ENCODE measurements around the gene GAPT. TPM values are rescaled to one million over a fixed set of nuclear protein-coding genes. Genes with fewer than 3 reads are reported as not detected.
A peak's percentile ranks its signal among the peaks of the same experiment; 100 is the strongest.

Gene GAPT
- total RNA-seq, 1 experiment from 2014 or later, result not detected

GRCh38 chr5:58458743-58459145 is 32.5 kb upstream of the GAPT start:
- H3K9me2 ChIP-seq (ENCODE audit: insufficient read depth), result no peaks in the 10 kb centered on the region
- CTCF ChIA-PET, result interaction anchor here (0.5 kb wide), 1 partner anchor 273 kb away, joined by 3 read pairs; no protein-coding TSS in a partner anchor
- H3K27ac ChIP-seq, result peak overlapping the region; percentile 96
- DNase-seq, result peak in 1 of 2 experiments; percentile 84
- BruUV-seq (replicated peaks), result no TSS peak
- peaks cover 61% of the 10 kb centered on the region for H3K79me2 ChIP-seq (ENCODE audit: low read depth)
- TF ChIP-seq CTCF (conservative IDR thresholded peaks at IDR 0.05), result no peak
- TF ChIP-seq EZH2 (IDR thresholded peaks at IDR 0.05; ENCODE audit: low read depth), result no peak
- H3F3A ChIP-seq (ENCODE audit: insufficient read depth, low read depth), result peaks cover 60% of the 10 kb centered on the region
- H4K20me1 ChIP-seq (ENCODE audit: insufficient read depth), result peaks cover 51% of the 10 kb centered on the region
- peaks cover 35% of the 10 kb centered on the region for H3K4me1 ChIP-seq (replicated peaks; ENCODE audit: insufficient read depth)
- intact Hi-C loops (cut with micrococcal nuclease; ENCODE audit: unreplicated experiment), result no loop called here
- peak overlapping the region; percentile 90 for H3K4me3 ChIP-seq
- peak overlapping the region; percentile 92 for H3K4me2 ChIP-seq
- H2AFZ ChIP-seq, result no peak overlapping the region
- POLR2A ChIA-PET (ENCODE audit: unreplicated experiment), result interaction anchor here (0.6 to 1.6 kb wide), 9 partner anchors 199 to 1131 kb away, joined by 4 to 17 read pairs (median 8); no protein-coding TSS in a partner anchor
- H3K9me3 ChIP-seq (ENCODE audit: insufficient read depth, low read depth), result no peaks in the 10 kb centered on the region
- H3K36me3 ChIP-seq (ENCODE audit: low read depth), result peaks cover 55% of the 10 kb centered on the region
- no peaks in the 10 kb centered on the region for H3K27me3 ChIP-seq (ENCODE audit: insufficient read depth, low read depth)

DNA sequence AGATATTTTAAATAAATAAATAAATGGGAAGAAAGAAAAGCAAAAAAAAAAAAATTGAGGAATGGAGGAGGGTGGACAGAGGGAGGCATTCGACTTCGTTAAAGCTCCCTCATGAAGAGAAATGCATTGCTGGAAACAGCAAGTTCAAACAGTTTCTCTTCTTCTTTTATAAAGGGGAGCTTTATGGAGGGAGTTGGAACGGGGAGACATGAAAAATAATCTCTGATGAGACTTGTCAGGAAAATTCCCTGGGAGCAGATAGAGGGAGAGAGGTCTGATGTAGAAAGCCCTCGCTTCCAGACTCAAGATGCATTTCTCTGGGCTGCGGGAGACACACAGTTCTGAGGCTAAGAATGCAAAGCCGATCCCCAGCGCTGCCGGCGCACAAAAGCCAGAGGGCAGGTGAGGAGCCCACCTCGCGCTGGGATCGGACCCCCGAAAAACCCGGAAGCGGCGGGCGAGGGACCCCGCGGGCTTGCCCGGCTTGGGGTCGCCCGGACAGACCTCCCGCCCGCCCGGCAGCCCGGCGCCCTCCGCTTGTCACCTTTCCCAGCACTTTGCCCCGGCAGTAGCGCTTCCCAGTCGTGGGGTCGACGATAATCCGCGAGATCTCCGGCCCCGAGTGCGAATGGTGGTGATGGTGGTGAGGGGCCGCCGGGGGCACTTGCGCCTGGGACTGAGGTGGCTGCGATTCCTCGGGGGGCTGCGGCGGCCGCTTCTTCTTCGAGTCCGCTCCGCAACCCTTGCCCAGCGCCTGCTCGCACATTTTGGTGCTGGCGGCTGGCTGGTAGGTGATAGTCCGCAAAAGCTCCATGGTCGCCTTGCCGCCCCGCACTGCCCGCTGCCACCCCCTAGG is 31.9 kb upstream of the GAPT start:
- H3K27me3 ChIP-seq (ENCODE audit: insufficient read depth, low read depth), result no peaks in the 10 kb centered on the region
- peaks cover 48% of the 10 kb centered on the region for H3K36me3 ChIP-seq (ENCODE audit: low read depth)
- H3F3A ChIP-seq (ENCODE audit: insufficient read depth, low read depth), result peaks cover 54% of the 10 kb centered on the region
- no peaks in the 10 kb centered on the region for H3K9me2 ChIP-seq (ENCODE audit: insufficient read depth)
- H3K9me3 ChIP-seq (ENCODE audit: insufficient read depth, low read depth), result no peaks in the 10 kb centered on the region
- BruUV-seq (replicated peaks), result TSS peak; percentile 35
- intact Hi-C loops (cut with micrococcal nuclease; ENCODE audit: unreplicated experiment), result loop anchor here (1.0 to 5.0 kb wide), 11 partner anchors 200 to 1097 kb away; no protein-coding TSS in a partner anchor
- H3K79me2 ChIP-seq (ENCODE audit: low read depth), result peaks cover 55% of the 10 kb centered on the region
- peaks cover 28% of the 10 kb centered on the region for H3K4me1 ChIP-seq (replicated peaks; ENCODE audit: insufficient read depth)
- TF ChIP-seq EZH2 (IDR thresholded peaks at IDR 0.05; ENCODE audit: low read depth) (no peak), CTCF (conservative IDR thresholded peaks at IDR 0.05) (no peak)
- peak overlapping the region; percentile 92 for H3K4me2 ChIP-seq
- ChIA-PET POLR2A (ENCODE audit: unreplicated experiment) (interaction anchor here (0.6 to 1.6 kb wide), 12 partner anchors 200 to 1132 kb away, joined by 3 to 17 read pairs (median 8); no protein-coding TSS in a partner anchor), CTCF (interaction anchor here (0.7 kb wide), 3 partner anchors 271 to 1423 kb away, joined by 3 to 5 read pairs (median 3); no protein-coding TSS in a partner anchor)
- peak overlapping the region; percentile 90 for H3K4me3 ChIP-seq
- DNase-seq, result peak in 1 of 2 experiments; percentile 34
- H2AFZ ChIP-seq, result no peak overlapping the region
- H4K20me1 ChIP-seq (ENCODE audit: insufficient read depth), result peaks cover 46% of the 10 kb centered on the region
- H3K27ac ChIP-seq, result peak overlapping the region; percentile 96

DNA sequence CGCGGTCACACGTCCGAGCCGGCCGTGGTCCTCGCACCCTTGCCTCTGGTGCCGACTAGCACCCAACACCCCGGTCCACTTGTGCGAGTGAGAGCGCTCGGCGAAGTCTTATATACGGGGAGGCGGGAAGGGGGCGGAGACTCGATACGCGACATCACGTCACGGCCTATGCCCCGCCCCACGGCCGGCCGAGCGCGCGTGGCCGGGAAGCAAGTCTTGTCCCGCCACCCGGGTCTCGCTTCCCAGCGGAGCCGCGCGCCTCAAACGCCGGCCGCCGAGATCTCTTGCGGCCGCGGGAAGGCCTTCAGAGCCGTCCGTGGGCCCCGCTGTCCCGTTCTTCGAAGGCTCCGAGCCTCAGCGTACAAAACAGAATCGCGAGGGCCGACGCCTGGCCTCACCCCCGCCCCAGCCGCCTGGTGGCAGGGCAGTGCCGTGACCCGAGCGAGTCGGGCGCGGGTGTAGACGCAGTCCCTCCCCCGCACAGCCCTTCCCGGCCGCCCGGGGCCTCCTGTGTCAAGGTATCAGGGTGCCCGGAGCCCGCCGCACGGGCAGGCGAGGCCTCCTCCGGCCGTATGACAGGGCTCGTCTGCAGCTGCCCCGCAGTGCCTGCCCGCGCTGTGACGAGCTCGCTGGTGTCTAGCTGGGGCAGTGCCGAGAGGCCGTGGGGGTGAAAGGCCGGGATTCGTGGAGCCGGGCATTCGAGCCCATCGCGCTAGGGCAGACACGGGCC is 31.1 kb upstream of the GAPT start, which contains the start of gene PLK2:
Gene PLK2 (minus strand): TSS at position 85 of the 730 bp plus-strand sequence. CDS start 127 bp downstream, outside the sequence.
- peak within 1 kb of the TSS; percentile 50; the same call in 1 of the 2 replicates for H2AFZ ChIP-seq
- H3K27me3 ChIP-seq (ENCODE audit: insufficient read depth, low read depth), result no peaks in the 10 kb centered on the region
- H3K27ac ChIP-seq, result peak within 1 kb of the TSS; percentile 96
- H4K20me1 ChIP-seq (ENCODE audit: insufficient read depth), result peaks cover 38% of the 10 kb centered on the region
- ChIA-PET POLR2A (ENCODE audit: unreplicated experiment) (interaction anchor here (0.5 to 1.3 kb wide), 16 partner anchors 200 to 1853 kb away, joined by 3 to 14 read pairs (median 4); no protein-coding TSS in a partner anchor), CTCF (interaction anchor here (0.6 to 2.0 kb wide), 12 partner anchors 201 to 1424 kb away, joined by 3 to 14 read pairs (median 3); no protein-coding TSS in a partner anchor)
- TF ChIP-seq EZH2 (IDR thresholded peaks at IDR 0.05; ENCODE audit: low read depth) (no peak), CTCF (conservative IDR thresholded peaks at IDR 0.05) (no peak)
- intact Hi-C loops (cut with micrococcal nuclease; ENCODE audit: unreplicated experiment), result loop anchor here (1.0 to 5.0 kb wide), 11 partner anchors 201 to 1098 kb away; no protein-coding TSS in a partner anchor
- H3K79me2 ChIP-seq (ENCODE audit: low read depth), result peaks cover 47% of the 10 kb centered on the region
- H3K36me3 ChIP-seq (ENCODE audit: low read depth), result peaks cover 40% of the 10 kb centered on the region
- peak; percentile 73 to 95 for DNase-seq
- H3K9me2 ChIP-seq (ENCODE audit: insufficient read depth), result no peaks in the 10 kb centered on the region
- BruUV-seq (replicated peaks), result TSS peak; percentile 65
- H3K9me3 ChIP-seq (ENCODE audit: insufficient read depth, low read depth), result no peaks in the 10 kb centered on the region
- peaks cover 46% of the 10 kb centered on the region for H3F3A ChIP-seq (ENCODE audit: insufficient read depth, low read depth)
- H3K4me2 ChIP-seq, result peak within 1 kb of the TSS; percentile 92
- peak within 1 kb of the TSS; percentile 90 for H3K4me3 ChIP-seq
- peaks cover 21% of the 10 kb centered on the region for H3K4me1 ChIP-seq (replicated peaks; ENCODE audit: insufficient read depth)

Measured in PC-9 (cell line).